CD4-positive, alpha-beta T cell treated with Interleukin-17A for 4 hours (primary cell): Measurements from ENCODE around the gene MAGEA9B.
"Not testable (repeated sequence)": the region's sequence is repeated elsewhere in the genome, so short reads cannot be mapped to it uniquely, and the experiment has no call there.

Experiments used
- DNase-seq: peaks from one replicate; pipeline ENCODE4 v3.0.0-alpha.2; 2020; ENCODE audit warnings: mixed read lengths

Gene MAGEA9B

GRCh38 chrX:149533999-149534398 is 53.3 kb downstream of the MAGEA9B start:
- DNase-seq = not testable (repeated sequence)

GRCh38 chrX:149532868-149533267 is 54.4 kb downstream of the MAGEA9B start:
- DNase-seq = not testable (repeated sequence)
